Measurements from ENCODE around the gene DOCK7. TPM values are rescaled to one million over a fixed set of nuclear protein-coding genes. Genes with fewer than 3 reads are reported as not detected.
A peak's percentile ranks its signal among the peaks of the same experiment; 100 is the strongest.
"Not testable (repeated sequence)": the region's sequence is repeated elsewhere in the genome, so short reads cannot be mapped to it uniquely, and the experiment has no call there.

The DOCK7 gene
- total RNA-seq, 1 donor from 2014 or later, result 101 TPM

GRCh38 chr1:62637392-62638105 lies 50.6 kb downstream of the DOCK7 start:
- ATAC-seq (no peak), DNase-seq (ENCODE audit: low spot score) (no peak)
- intact Hi-C loops (cut with DNase I), result no loop called here

- no peak for DNase-seq (ENCODE audit: low spot score)
- intact Hi-C loops (cut with DNase I), result no loop called here
- no peak for ATAC-seq
These were observed 59.7 kb downstream of the DOCK7 start for GRCh38 chr1:62628506-62628905.

- intact Hi-C loops (cut with DNase I), result no loop called here
- DNase-seq (ENCODE audit: low spot score) (no peak), ATAC-seq (no peak)
These were observed 62.8 kb downstream of the DOCK7 start for GRCh38 chr1:62625415-62625814.

GRCh38 chr1:62621907-62622306 lies 66.3 kb downstream of the DOCK7 start:
- intact Hi-C loops (cut with DNase I), result no loop called here
- ATAC-seq (peak; percentile 88), DNase-seq (ENCODE audit: low spot score) (no peak)

GRCh38 chr1:62613890-62614289 lies 74.3 kb downstream of the DOCK7 start:
- intact Hi-C loops (cut with DNase I), result no loop called here
- ATAC-seq, result no peak

GRCh38 chr1:62613325-62613727 lies 74.9 kb downstream of the DOCK7 start:
- intact Hi-C loops (cut with DNase I), result no loop called here
- DNase-seq (ENCODE audit: low spot score) (no peak), ATAC-seq (no peak)

More at GRCh38 chr1:62613890-62614289, 74.3 kb downstream of the DOCK7 start:
- no peak for DNase-seq (ENCODE audit: low spot score)

- intact Hi-C loops (cut with DNase I), result no loop called here
- DNase-seq (ENCODE audit: low spot score) (no peak), ATAC-seq (no peak)
These were observed 75.4 kb downstream of the DOCK7 start for GRCh38 chr1:62612770-62613169.

- DNase-seq (ENCODE audit: low spot score); intact Hi-C loops (cut with DNase I); ATAC-seq: not testable (repeated sequence)
These were observed 77.6 kb downstream of the DOCK7 start for GRCh38 chr1:62610588-62610987.

- intact Hi-C loops (cut with DNase I), result no loop called here
- ATAC-seq, result no peak
- no peak for DNase-seq (ENCODE audit: low spot score)
These were observed 79.3 kb downstream of the DOCK7 start for GRCh38 chr1:62608905-62609304.

- ATAC-seq, result no peak
- DNase-seq (ENCODE audit: low spot score), result no peak
- intact Hi-C loops (cut with DNase I), result no loop called here
These were observed 86.7 kb downstream of the DOCK7 start for GRCh38 chr1:62601457-62601856.

GRCh38 chr1:62599044-62599443 lies 89.1 kb downstream of the DOCK7 start:
- intact Hi-C loops (cut with DNase I), result no loop called here
- DNase-seq (ENCODE audit: low spot score) (no peak), ATAC-seq (no peak)

GRCh38 chr1:62597281-62597680 lies 90.9 kb downstream of the DOCK7 start, which contains the start of gene ANGPTL3:
Gene ANGPTL3, plus strand, starts transcription at chr1:62597520. Its CDS starts 47 bp downstream, at chr1:62597567.
- ATAC-seq, result no peak

GRCh38 chr1:62595647-62596046 lies 92.5 kb downstream of the DOCK7 start:
- intact Hi-C loops (cut with DNase I), result no loop called here
- ATAC-seq (no peak), DNase-seq (ENCODE audit: low spot score) (no peak)

More at GRCh38 chr1:62597281-62597680, 90.9 kb downstream of the DOCK7 start, which contains the start of gene ANGPTL3:
- DNase-seq (ENCODE audit: low spot score), result no peak
- intact Hi-C loops (cut with DNase I), result no loop called here

- intact Hi-C loops (cut with DNase I), result no loop called here
- no peak for DNase-seq (ENCODE audit: low spot score)
- no peak for ATAC-seq
These were observed 94.3 kb downstream of the DOCK7 start for GRCh38 chr1:62593825-62594394.

GRCh38 chr1:62590970-62591368 lies 97.2 kb downstream of the DOCK7 start:
- DNase-seq (ENCODE audit: low spot score) (no peak), ATAC-seq (no peak)
- intact Hi-C loops (cut with DNase I), result no loop called here

GRCh38 chr1:62590255-62590969 lies 97.8 kb downstream of the DOCK7 start:
- DNase-seq (ENCODE audit: low spot score) (no peak), ATAC-seq (no peak)
- intact Hi-C loops (cut with DNase I), result no loop called here

GRCh38 chr1:62589321-62589720 lies 98.9 kb downstream of the DOCK7 start:
- ATAC-seq, result no peak
- intact Hi-C loops (cut with DNase I), result no loop called here

GRCh38 chr1:62588000-62588399 lies 100.2 kb downstream of the DOCK7 start:
- no peak for DNase-seq (ENCODE audit: low spot score)
- ATAC-seq, result no peak
- intact Hi-C loops (cut with DNase I), result no loop called here

More at GRCh38 chr1:62589321-62589720, 98.9 kb downstream of the DOCK7 start:
- no peak for DNase-seq (ENCODE audit: low spot score)

GRCh38 chr1:62585469-62586155 lies 102.6 kb downstream of the DOCK7 start:
- intact Hi-C loops (cut with DNase I), result no loop called here
- ATAC-seq, result no peak
- no peak for DNase-seq (ENCODE audit: low spot score)
